ENCODE measurements around the gene FBXL16. TPM values are rescaled to one million over a fixed set of nuclear protein-coding genes. Genes with fewer than 3 reads are reported as not detected.

The FBXL16 gene
- polyA plus RNA-seq, 1 of the 3 experiments (the other 2 are of a cell fraction), result 19.8 TPM

DNA sequence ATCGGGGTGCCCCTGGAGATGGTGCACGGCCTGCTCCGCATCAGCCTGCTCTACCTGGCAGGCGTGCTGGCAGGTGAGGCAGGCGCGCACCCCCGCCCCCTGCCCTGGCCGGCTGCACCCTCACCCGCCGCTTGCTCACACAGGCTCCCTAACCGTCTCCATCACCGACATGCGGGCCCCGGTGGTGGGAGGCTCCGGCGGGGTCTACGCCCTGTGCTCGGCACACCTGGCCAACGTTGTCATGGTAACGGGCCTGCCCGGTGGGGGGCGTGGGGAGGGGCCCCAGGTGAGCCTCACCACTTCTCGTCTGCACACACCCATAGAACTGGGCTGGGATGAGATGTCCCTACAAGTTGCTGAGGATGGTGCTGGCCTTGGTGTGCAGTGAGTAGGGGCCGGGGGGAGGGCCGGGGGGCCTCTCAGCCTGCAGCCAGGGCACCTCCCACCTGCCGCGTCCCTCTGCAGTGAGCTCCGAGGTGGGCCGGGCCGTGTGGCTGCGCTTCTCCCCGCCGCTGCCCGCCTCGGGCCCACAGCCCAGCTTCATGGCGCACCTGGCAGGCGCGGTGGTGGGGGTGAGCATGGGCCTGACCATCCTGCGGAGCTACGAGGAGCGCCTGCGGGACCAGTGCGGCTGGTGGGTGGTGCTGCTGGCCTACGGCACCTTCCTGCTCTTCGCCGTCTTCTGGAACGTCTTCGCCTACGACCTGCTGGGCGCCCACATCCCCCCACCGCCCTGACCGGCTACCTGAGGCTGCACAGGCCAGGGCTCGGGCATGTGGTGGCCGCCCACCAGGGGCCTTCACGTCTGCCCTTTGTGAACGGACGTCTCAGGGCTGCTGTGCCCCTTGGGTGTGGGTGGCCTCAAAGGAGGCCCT lies 28.0 kb downstream of the FBXL16 start:
- H3K36me3 ChIP-seq (replicated peaks in 1 of 2; ENCODE audit: control insufficient read depth in 1 of 2, insufficient read depth in 2 of 2, low read length in 1 of 2), result peaks cover 9 to 34% of the 10 kb centered on the region in 2 experiments
- H3F3A ChIP-seq (replicated peaks; ENCODE audit: insufficient read depth), result peaks cover 14% of the 10 kb centered on the region
- H2AFZ ChIP-seq (ENCODE audit: low read depth), result no peak overlapping the region
- TF ChIP-seq MEF2A (IDR thresholded peaks at IDR 0.05; ENCODE audit: borderline replicate concordance, low read depth), result no peak
- TF ChIP-seq RAD21 (IDR thresholded peaks at IDR 0.05; ENCODE audit: low read length), result no peak
- TF ChIP-seq RXRA (IDR thresholded peaks at IDR 0.05; ENCODE audit: borderline replicate concordance, low read depth), result no peak
- TF ChIP-seq, protein P1, sequence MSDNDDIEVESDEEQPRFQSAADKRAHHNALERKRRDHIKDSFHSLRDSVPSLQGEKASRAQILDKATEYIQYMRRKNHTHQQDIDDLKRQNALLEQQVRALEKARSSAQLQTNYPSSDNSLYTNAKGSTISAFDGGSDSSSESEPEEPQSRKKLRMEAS (IDR thresholded peaks at IDR 0.05; ENCODE audit: low read depth), result no peak
- TF ChIP-seq, protein P2, sequence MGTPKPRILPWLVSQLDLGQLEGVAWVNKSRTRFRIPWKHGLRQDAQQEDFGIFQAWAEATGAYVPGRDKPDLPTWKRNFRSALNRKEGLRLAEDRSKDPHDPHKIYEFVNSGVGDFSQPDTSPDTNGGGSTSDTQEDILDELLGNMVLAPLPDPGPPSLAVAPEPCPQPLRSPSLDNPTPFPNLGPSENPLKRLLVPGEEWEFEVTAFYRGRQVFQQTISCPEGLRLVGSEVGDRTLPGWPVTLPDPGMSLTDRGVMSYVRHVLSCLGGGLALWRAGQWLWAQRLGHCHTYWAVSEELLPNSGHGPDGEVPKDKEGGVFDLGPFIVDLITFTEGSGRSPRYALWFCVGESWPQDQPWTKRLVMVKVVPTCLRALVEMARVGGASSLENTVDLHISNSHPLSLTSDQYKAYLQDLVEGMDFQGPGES (IDR thresholded peaks at IDR 0.05; ENCODE audit: low read depth, low read length), result no peak
- TF ChIP-seq, protein P3, sequence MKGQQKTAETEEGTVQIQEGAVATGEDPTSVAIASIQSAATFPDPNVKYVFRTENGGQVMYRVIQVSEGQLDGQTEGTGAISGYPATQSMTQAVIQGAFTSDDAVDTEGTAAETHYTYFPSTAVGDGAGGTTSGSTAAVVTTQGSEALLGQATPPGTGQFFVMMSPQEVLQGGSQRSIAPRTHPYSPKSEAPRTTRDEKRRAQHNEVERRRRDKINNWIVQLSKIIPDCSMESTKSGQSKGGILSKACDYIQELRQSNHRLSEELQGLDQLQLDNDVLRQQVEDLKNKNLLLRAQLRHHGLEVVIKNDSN (IDR thresholded peaks at IDR 0.05; ENCODE audit: borderline replicate concordance, low read depth), result no peak
- no peak for TF ChIP-seq ELF1 (IDR thresholded peaks at IDR 0.05)
- no peak for TF ChIP-seq TCF12 (IDR thresholded peaks at IDR 0.05)
- no peak for TF ChIP-seq RFX5 (IDR thresholded peaks at IDR 0.05; ENCODE audit: low read length)
- no peak for TF ChIP-seq POLR2AphosphoS5 (IDR thresholded peaks at IDR 0.05; ENCODE audit: low read depth, low read length)
- TF ChIP-seq SMC3 (IDR thresholded peaks at IDR 0.05; ENCODE audit: low read depth, low read length), result no peak
- TF ChIP-seq NRF1 (IDR thresholded peaks at IDR 0.05; ENCODE audit: low read depth, low read length), result no peak
- no peak for TF ChIP-seq NFIC (IDR thresholded peaks at IDR 0.05; ENCODE audit: borderline replicate concordance)
- no peak for TF ChIP-seq JUND (IDR thresholded peaks at IDR 0.05)
- TF ChIP-seq, protein P4, sequence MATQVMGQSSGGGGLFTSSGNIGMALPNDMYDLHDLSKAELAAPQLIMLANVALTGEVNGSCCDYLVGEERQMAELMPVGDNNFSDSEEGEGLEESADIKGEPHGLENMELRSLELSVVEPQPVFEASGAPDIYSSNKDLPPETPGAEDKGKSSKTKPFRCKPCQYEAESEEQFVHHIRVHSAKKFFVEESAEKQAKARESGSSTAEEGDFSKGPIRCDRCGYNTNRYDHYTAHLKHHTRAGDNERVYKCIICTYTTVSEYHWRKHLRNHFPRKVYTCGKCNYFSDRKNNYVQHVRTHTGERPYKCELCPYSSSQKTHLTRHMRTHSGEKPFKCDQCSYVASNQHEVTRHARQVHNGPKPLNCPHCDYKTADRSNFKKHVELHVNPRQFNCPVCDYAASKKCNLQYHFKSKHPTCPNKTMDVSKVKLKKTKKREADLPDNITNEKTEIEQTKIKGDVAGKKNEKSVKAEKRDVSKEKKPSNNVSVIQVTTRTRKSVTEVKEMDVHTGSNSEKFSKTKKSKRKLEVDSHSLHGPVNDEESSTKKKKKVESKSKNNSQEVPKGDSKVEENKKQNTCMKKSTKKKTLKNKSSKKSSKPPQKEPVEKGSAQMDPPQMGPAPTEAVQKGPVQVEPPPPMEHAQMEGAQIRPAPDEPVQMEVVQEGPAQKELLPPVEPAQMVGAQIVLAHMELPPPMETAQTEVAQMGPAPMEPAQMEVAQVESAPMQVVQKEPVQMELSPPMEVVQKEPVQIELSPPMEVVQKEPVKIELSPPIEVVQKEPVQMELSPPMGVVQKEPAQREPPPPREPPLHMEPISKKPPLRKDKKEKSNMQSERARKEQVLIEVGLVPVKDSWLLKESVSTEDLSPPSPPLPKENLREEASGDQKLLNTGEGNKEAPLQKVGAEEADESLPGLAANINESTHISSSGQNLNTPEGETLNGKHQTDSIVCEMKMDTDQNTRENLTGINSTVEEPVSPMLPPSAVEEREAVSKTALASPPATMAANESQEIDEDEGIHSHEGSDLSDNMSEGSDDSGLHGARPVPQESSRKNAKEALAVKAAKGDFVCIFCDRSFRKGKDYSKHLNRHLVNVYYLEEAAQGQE (IDR thresholded peaks at IDR 0.05; ENCODE audit: low read depth, low read length), result no peak
- TF ChIP-seq EZH2phosphoT487 (IDR thresholded peaks at IDR 0.05; ENCODE audit: borderline replicate concordance, low read depth), result no peak
- no peak for TF ChIP-seq CHD2 (IDR thresholded peaks at IDR 0.05; ENCODE audit: low read length, partially characterized antibody)
- H3K4me2 ChIP-seq, result no peak overlapping the region
- ChIA-PET POLR2A (no interaction called here), CTCF (interaction anchor here (0.8 to 2.7 kb wide), 4 partner anchors 9 to 29 kb away, joined by 3 to 17 read pairs (median 4); partner anchors contain the start of gene RHOT2)
- no peaks in the 10 kb centered on the region for H3K9me2 ChIP-seq
- no peak overlapping the region for H3K4me3 ChIP-seq (ENCODE audit: low read depth in 2 of 2, low read length in 1 of 2)
- no peak overlapping the region; a peak in 1 of 4 replicates for H3K27ac ChIP-seq (ENCODE audit: low read depth in 2 of 2, low read length in 1 of 2)
- H4K20me1 ChIP-seq (ENCODE audit: insufficient read depth), result peaks cover 20% of the 10 kb centered on the region
- H3K27me3 ChIP-seq (ENCODE audit: insufficient read depth), result no peaks in the 10 kb centered on the region
- no peak for DNase-seq
- H3K4me1 ChIP-seq (ENCODE audit: control insufficient read depth in 1 of 2, insufficient read depth in 2 of 2, low read depth in 1 of 2, low read length in 1 of 2), result peaks cover 8 to 33% of the 10 kb centered on the region in 2 experiments; a peak in 2 of 4 replicates
- 97% methylated on average over 29 of the region's 57 CpGs for WGBS (ENCODE audit: low lambda C conversion rate)
- no peaks in the 10 kb centered on the region for H3K9me3 ChIP-seq
- peaks cover 22% of the 10 kb centered on the region for H3K79me2 ChIP-seq (ENCODE audit: insufficient read depth)
- H3K9ac ChIP-seq, result no peak overlapping the region
